ENCODE results near the gene TPCN2. TPM values are rescaled to one million over a fixed set of nuclear protein-coding genes. Genes with fewer than 3 reads are reported as not detected.

The TPCN2 gene
- total RNA-seq, 3 donors from 2014 or later (not counting 1 experiment from before 2014, with no cell fraction given), result 14.9 to 18.3 (median 18.2) TPM

GRCh38 chr11:69060806-69061712, 12.3 kb downstream of the TPCN2 start:
- peaks cover 5 to 22% of the 10 kb centered on the region in 2 donors for H3K4me1 Mint-ChIP-seq
- H3K4me3 Mint-ChIP-seq, result no peak overlapping the region
- H3K27me3 ChIP-seq (ENCODE audit: control insufficient read depth, insufficient read depth, low read length), result no peaks in the 10 kb centered on the region
- ATAC-seq, result no peak
- no peaks in the 10 kb centered on the region for H3K9me3 Mint-ChIP-seq
- no peak overlapping the region for H3K27ac Mint-ChIP-seq
- no peak for TF ChIP-seq CTCF (IDR thresholded peaks at IDR 0.05)
- no peak for DNase-seq
- H3K27me3 Mint-ChIP-seq (ENCODE audit: low read depth in 2 of 2), result no peaks in the 10 kb centered on the region
- peaks cover 9% of the 10 kb centered on the region for H3K36me3 ChIP-seq (ENCODE audit: control insufficient read depth, insufficient read depth, low read length)
- no peak overlapping the region for H3K4me3 ChIP-seq (ENCODE audit: low read length)
- intact Hi-C loops (cut with micrococcal nuclease), result no loop called here
- no peak overlapping the region for H3K27ac ChIP-seq (ENCODE audit: low read length)
- WGBS (ENCODE audit: insufficient coverage), result 94% methylated on average over 25 of the region's 25 CpGs
- H3K4me1 ChIP-seq (ENCODE audit: control insufficient read depth, insufficient read depth, low read length), result peaks cover 58% of the 10 kb centered on the region
- no peaks in the 10 kb centered on the region for H3K36me3 Mint-ChIP-seq
- no peaks in the 10 kb centered on the region for H3K9me3 ChIP-seq (ENCODE audit: control insufficient read depth, insufficient read depth, low read length)

GRCh38 chr11:69061713-69062053, 13.0 kb downstream of the TPCN2 start:
- intact Hi-C loops (cut with micrococcal nuclease), result no loop called here
- H3K4me1 Mint-ChIP-seq, result peaks cover 0 to 18% of the 10 kb centered on the region in 2 donors
- no peaks in the 10 kb centered on the region for H3K9me3 Mint-ChIP-seq
- no peaks in the 10 kb centered on the region for H3K27me3 Mint-ChIP-seq (ENCODE audit: low read depth in 2 of 2)
- H3K4me3 Mint-ChIP-seq, result no peak overlapping the region
- peak overlapping the region in 1 of 2 donors; percentile 15 for H3K27ac Mint-ChIP-seq
- H3K36me3 Mint-ChIP-seq, result no peaks in the 10 kb centered on the region
- Histone ChIP-seq H3K27ac (ENCODE audit: low read length) (no peak overlapping the region), H3K9me3 (ENCODE audit: control insufficient read depth, insufficient read depth, low read length) (no peaks in the 10 kb centered on the region), H3K4me3 (ENCODE audit: low read length) (no peak overlapping the region), H3K36me3 (ENCODE audit: control insufficient read depth, insufficient read depth, low read length) (peaks cover 9% of the 10 kb centered on the region), H3K4me1 (ENCODE audit: control insufficient read depth, insufficient read depth, low read length) (peaks cover 52% of the 10 kb centered on the region), H3K27me3 (ENCODE audit: control insufficient read depth, insufficient read depth, low read length) (no peaks in the 10 kb centered on the region)
- ATAC-seq (no peak), DNase-seq (no peak)
- TF ChIP-seq CTCF (IDR thresholded peaks at IDR 0.05), result no peak
- 84% methylated on average over 4 of the region's 4 CpGs for WGBS (ENCODE audit: insufficient coverage)

- no peaks in the 10 kb centered on the region for H3K9me3 ChIP-seq (ENCODE audit: control insufficient read depth, insufficient read depth, low read length)
- no peak overlapping the region for H3K27ac ChIP-seq (ENCODE audit: low read length)
- ATAC-seq (no peak), DNase-seq (no peak)
- peak overlapping the region in 1 of 2 donors; percentile 15 for H3K27ac Mint-ChIP-seq
- H3K27me3 Mint-ChIP-seq (ENCODE audit: low read depth in 2 of 2), result no peaks in the 10 kb centered on the region
- peaks cover 9% of the 10 kb centered on the region for H3K36me3 ChIP-seq (ENCODE audit: control insufficient read depth, insufficient read depth, low read length)
- peaks cover 46% of the 10 kb centered on the region for H3K4me1 ChIP-seq (ENCODE audit: control insufficient read depth, insufficient read depth, low read length)
- intact Hi-C loops (cut with micrococcal nuclease), result no loop called here
- 96% methylated on average over 15 of the region's 15 CpGs for WGBS (ENCODE audit: insufficient coverage)
- no peak for TF ChIP-seq CTCF (IDR thresholded peaks at IDR 0.05)
- H3K4me3 Mint-ChIP-seq, result no peak overlapping the region
- H3K36me3 Mint-ChIP-seq, result no peaks in the 10 kb centered on the region
- H3K9me3 Mint-ChIP-seq, result no peaks in the 10 kb centered on the region
- H3K4me1 Mint-ChIP-seq, result peaks cover 0 to 18% of the 10 kb centered on the region in 2 donors
- no peaks in the 10 kb centered on the region for H3K27me3 ChIP-seq (ENCODE audit: control insufficient read depth, insufficient read depth, low read length)
- H3K4me3 ChIP-seq (ENCODE audit: low read length), result no peak overlapping the region
Observed at GRCh38 chr11:69062169-69062855, 13.6 kb downstream of the TPCN2 start.

Data from natural killer cell (primary cell).